Measurements from ENCODE around the gene TMTC2. TPM values are rescaled to one million over a fixed set of nuclear protein-coding genes. Genes with fewer than 3 reads are reported as not detected.
"Not testable (repeated sequence)": the region's sequence is repeated elsewhere in the genome, so short reads cannot be mapped to it uniquely, and the experiment has no call there.

The TMTC2 gene
- total RNA-seq, 1 donor from 2014 or later, result 99.3 TPM

- DNase-seq, result no peak
- Mint-ChIP-seq H3K4me1 (ENCODE audit: low read depth, unreplicated experiment) (peaks cover 17% of the 10 kb centered on the region), H3K36me3 (ENCODE audit: unreplicated experiment) (no peaks in the 10 kb centered on the region), H3K4me3 (ENCODE audit: unreplicated experiment) (no peak overlapping the region), H3K27me3 (ENCODE audit: unreplicated experiment) (no peaks in the 10 kb centered on the region), H3K27ac (ENCODE audit: unreplicated experiment) (no peak overlapping the region), H3K9me3 (ENCODE audit: unreplicated experiment) (peaks cover 2% of the 10 kb centered on the region)
- no peak for TF ChIP-seq CTCF (IDR thresholded peaks at IDR 0.05; ENCODE audit: partially characterized antibody, unreplicated experiment)
These were observed 72.1 kb downstream of the TMTC2 start for GRCh38 chr12:82758749-82759330.

GRCh38 chr12:82760423-82760822 is 73.7 kb downstream of the TMTC2 start:
- Mint-ChIP-seq H3K4me1 (ENCODE audit: low read depth, unreplicated experiment) (peaks cover 16% of the 10 kb centered on the region), H3K27me3 (ENCODE audit: unreplicated experiment) (no peaks in the 10 kb centered on the region), H3K36me3 (ENCODE audit: unreplicated experiment) (no peaks in the 10 kb centered on the region), H3K27ac (ENCODE audit: unreplicated experiment) (no peak overlapping the region), H3K4me3 (ENCODE audit: unreplicated experiment) (no peak overlapping the region), H3K9me3 (ENCODE audit: unreplicated experiment) (peaks cover 2% of the 10 kb centered on the region)
- DNase-seq, result no peak
- no peak for TF ChIP-seq CTCF (IDR thresholded peaks at IDR 0.05; ENCODE audit: partially characterized antibody, unreplicated experiment)

- not testable (repeated sequence) for H3K27ac Mint-ChIP-seq (ENCODE audit: unreplicated experiment); H3K4me3 Mint-ChIP-seq (ENCODE audit: unreplicated experiment); H3K36me3 Mint-ChIP-seq (ENCODE audit: unreplicated experiment); H3K27me3 Mint-ChIP-seq (ENCODE audit: unreplicated experiment); H3K9me3 Mint-ChIP-seq (ENCODE audit: unreplicated experiment); H3K4me1 Mint-ChIP-seq (ENCODE audit: low read depth, unreplicated experiment); DNase-seq
These were observed 78.5 kb downstream of the TMTC2 start for GRCh38 chr12:82765206-82765605.

- H3K27me3 Mint-ChIP-seq (ENCODE audit: unreplicated experiment), result no peaks in the 10 kb centered on the region
- H3K27ac Mint-ChIP-seq (ENCODE audit: unreplicated experiment), result no peak overlapping the region
- peaks cover 1% of the 10 kb centered on the region for H3K9me3 Mint-ChIP-seq (ENCODE audit: unreplicated experiment)
- TF ChIP-seq CTCF (IDR thresholded peaks at IDR 0.05; ENCODE audit: partially characterized antibody, unreplicated experiment), result no peak
- no peaks in the 10 kb centered on the region for H3K36me3 Mint-ChIP-seq (ENCODE audit: unreplicated experiment)
- H3K4me3 Mint-ChIP-seq (ENCODE audit: unreplicated experiment), result no peak overlapping the region
- DNase-seq, result no peak
- H3K4me1 Mint-ChIP-seq (ENCODE audit: low read depth, unreplicated experiment), result peaks cover 6% of the 10 kb centered on the region
These were observed 79.4 kb downstream of the TMTC2 start for GRCh38 chr12:82765971-82766705.

- no peaks in the 10 kb centered on the region for H3K9me3 Mint-ChIP-seq (ENCODE audit: unreplicated experiment)
- no peaks in the 10 kb centered on the region for H3K27me3 Mint-ChIP-seq (ENCODE audit: unreplicated experiment)
- no peak for TF ChIP-seq CTCF (IDR thresholded peaks at IDR 0.05; ENCODE audit: partially characterized antibody, unreplicated experiment)
- H3K36me3 Mint-ChIP-seq (ENCODE audit: unreplicated experiment), result no peaks in the 10 kb centered on the region
- no peak overlapping the region for H3K4me3 Mint-ChIP-seq (ENCODE audit: unreplicated experiment)
- H3K27ac Mint-ChIP-seq (ENCODE audit: unreplicated experiment), result no peak overlapping the region
- H3K4me1 Mint-ChIP-seq (ENCODE audit: low read depth, unreplicated experiment), result peaks cover 4% of the 10 kb centered on the region
- DNase-seq, result no peak
These were observed 88.0 kb downstream of the TMTC2 start for GRCh38 chr12:82774666-82775065.

All from glutamatergic neuron (in vitro differentiated cells).